Measurements from ENCODE around the gene EEF2K.
"Not testable (repeated sequence)": the region's sequence is repeated elsewhere in the genome, so short reads cannot be mapped to it uniquely, and the experiment has no call there.

The EEF2K gene

GRCh38 chr16:22213236-22213635 lies 7.2 kb downstream of the EEF2K start:
- DNase-seq (ENCODE audit: low read depth): no peak

- DNase-seq (ENCODE audit: low read depth): no peak
Observed at GRCh38 chr16:22213801-22214200, 7.7 kb downstream of the EEF2K start.

DNA sequence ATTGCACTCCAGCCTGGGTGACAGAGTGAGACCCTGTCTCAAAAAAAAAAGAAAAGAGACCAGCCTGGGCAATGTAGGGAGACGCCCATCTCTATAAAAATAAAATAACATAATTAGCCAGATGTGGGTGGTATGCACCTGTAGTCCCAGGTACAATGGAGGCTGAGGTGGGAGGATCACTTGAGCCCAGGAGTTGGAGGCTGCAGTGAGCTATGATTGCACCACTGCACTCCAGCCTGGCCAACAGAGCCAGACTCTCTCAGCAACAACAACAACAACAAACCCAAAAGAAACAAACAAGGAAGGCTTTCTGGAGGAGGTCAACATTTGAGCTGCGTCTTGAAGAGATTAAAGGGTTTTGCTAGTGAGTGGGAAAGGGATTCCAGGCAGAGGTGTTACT lies 8.3 kb downstream of the EEF2K start:
- no peak for DNase-seq (ENCODE audit: low read depth)

- DNase-seq (ENCODE audit: low read depth): no peak
Observed at GRCh38 chr16:22214889-22215288, 8.8 kb downstream of the EEF2K start.

GRCh38 chr16:22216191-22216831 lies 10.2 kb downstream of the EEF2K start:
- no peak for DNase-seq (ENCODE audit: low read depth)

- DNase-seq (ENCODE audit: low read depth): not testable (repeated sequence)
Observed at GRCh38 chr16:22216832-22217225, 10.8 kb downstream of the EEF2K start.

DNA sequence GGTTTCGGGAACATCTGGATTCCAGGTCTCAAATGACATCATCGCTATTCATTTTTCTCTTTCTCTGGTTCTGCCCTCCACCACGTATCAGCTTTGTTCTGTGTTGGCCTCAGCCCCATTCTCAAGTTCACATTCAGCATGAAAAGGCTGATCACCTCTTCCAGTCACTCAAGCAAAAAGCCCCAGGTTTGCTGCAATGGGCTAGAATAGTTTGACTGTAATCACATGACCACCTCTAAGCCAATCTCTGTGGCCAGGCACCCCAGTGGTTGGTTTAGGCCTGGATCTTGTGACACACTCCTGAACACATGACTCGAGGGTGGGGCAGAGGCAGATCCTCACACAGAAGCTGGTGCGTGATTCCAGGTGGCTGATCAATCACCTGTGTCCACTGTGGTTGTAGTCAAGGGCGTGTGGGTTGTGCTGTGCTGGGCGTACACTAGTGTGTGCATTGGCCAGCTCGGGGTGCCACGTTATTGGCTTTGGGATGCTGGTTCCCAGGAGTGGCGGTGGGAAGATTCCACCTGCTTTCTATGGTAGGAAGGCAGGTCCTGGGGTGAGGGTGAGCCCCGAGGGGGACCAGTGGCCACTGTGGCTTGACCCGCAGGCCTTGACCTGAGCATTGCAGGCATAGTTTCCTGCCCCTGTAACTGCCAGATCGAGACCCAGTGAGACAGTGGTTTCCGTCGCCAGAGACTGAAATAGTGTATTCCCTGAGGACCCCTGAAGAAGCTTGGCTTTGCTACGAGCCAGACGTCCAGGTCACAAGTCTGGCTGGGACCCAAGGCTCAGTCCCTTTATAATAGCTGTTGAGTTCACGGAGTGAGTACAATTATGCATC lies 12.0 kb downstream of the EEF2K start:
- no peak for DNase-seq (ENCODE audit: low read depth)

DNA sequence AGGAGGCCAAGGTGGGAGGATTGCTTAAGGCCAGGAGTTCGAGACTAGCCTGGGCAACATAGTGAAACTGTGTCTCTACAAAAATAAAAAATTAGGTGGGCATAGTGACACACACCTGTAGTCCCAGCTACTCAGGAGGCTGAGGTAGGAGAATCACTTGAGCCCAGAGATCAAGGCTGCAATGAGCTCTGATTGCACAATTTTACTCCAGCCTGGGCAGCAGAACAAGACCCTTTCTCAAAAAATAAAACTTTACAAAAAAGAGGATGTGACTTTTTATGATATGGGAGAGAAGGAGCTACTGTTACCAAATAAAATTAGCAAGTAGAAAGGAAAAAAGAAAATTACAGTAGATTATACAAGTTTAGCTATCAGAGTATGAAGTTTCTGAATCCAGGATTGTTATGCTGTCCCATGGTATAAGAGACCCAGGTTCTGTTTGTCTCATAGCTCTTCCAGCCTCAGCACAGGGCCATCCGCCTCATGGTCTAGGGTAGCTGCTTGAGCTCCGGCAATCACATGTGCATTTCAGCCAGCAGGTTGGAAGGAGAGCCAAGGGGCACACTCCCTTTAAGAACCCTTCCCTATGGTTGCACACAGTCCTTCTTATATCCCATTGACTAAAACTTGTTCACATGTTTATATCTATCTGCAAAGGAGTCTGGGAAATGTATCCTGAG lies 13.5 kb downstream of the EEF2K start:
- no peak for DNase-seq (ENCODE audit: low read depth)

GRCh38 chr16:22220069-22220440 lies 14.0 kb downstream of the EEF2K start:
- DNase-seq (ENCODE audit: low read depth): no peak

- no peak for DNase-seq (ENCODE audit: low read depth)
Observed at GRCh38 chr16:22220714-22221113, 14.6 kb downstream of the EEF2K start.

DNA sequence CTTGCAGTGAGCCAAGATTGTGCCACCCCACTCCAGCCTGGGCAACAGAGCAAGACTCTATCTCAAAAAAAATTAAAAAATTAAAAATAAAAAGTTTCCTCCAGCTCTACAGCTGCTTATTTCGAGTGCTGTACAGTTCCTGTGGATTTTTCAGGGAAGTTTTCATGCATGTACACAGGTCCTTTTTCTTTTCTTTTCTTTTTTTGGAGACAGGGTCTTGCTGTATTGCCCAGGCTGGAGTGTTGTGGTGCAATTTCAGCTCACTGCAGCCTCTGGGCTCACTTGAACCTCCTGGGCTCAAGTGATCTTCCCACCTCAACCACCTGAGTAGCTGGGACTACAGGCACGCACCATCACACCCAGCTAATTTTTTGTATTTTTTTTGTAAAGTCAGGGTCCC lies 15.9 kb downstream of the EEF2K start:
- DNase-seq (ENCODE audit: low read depth): no peak

GRCh38 chr16:22222998-22223397 lies 16.9 kb downstream of the EEF2K start:
- no peak for DNase-seq (ENCODE audit: low read depth)

GRCh38 chr16:22225060-22225459 lies 19.0 kb downstream of the EEF2K start:
- DNase-seq (ENCODE audit: low read depth): no peak

DNA sequence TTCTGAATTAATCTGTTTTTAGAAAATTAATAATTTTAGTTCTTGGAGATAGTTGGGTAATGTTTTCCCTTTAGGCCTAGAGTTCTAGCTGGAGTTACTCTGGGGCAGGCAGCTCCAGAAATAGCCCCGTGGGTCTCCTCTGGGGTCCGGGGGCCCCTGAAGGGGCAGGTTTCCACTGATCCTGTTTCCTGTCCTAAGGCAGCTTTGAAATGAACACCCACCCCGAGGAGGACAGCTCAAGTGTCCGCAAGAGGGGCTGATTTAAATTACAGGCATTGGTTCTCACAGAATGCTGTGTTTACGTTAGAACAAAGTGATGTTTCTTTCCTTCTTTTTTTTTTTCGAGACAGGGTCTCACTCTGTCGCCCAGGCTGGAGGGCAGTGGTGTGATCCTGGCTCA lies 23.8 kb downstream of the EEF2K start:
- no peak for DNase-seq (ENCODE audit: low read depth)

DNA sequence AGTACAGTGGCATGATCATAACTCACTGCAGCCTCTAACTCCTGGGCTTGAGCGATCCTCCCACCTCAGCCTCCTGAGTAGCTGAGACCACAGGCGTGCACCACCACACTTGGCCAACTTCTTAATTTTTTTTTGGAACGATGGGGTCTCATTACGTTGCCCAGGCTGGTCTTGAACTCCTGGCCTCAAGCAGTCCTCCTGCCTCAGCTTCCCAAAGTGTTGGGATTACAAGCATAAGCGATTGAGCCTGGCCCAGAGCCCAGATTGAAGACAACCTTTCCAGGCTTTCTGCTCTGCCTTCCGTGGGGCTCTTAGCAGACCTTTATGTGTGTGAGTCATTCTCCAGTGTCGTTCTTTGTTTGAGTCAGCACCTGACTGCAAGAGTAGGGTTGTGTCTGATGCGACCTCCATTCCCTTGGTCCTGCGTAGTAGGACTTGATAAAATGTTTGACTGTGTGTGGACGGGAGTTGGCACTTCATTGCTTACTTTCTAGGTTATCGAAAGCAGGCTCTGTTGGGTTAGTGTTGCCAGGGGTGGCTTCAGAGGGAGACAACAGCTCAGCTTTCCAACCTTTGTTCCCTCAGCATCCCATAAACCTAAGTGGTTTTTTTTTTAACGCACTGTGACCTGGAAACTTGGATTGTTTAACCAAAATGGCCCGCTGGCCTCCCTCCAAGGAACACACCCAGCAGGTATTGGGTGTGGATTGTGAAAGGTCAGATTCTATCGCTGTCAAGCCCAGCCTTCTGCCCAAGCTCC lies 26.4 kb downstream of the EEF2K start:
- no peak for DNase-seq (ENCODE audit: low read depth)

DNA sequence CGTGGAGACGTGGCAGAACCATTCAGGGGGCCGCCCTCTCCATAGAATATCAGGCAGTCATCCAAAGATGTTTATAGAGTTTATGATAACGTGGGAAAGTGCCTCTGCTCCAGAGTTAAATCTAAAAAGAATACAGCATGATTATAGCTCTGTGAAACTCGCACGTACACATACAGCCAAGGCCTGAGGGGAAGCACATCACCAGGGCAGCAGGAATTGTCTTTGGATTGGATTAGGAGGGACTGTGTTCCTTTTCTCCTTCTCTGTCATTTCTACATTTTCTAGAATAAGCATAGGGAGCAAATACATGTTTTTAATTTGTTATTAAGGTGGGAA lies 26.9 kb downstream of the EEF2K start:
- DNase-seq (ENCODE audit: low read depth): no peak

GRCh38 chr16:22235839-22236745 lies 30.0 kb downstream of the EEF2K start:
- DNase-seq (ENCODE audit: low read depth): no peak

DNA sequence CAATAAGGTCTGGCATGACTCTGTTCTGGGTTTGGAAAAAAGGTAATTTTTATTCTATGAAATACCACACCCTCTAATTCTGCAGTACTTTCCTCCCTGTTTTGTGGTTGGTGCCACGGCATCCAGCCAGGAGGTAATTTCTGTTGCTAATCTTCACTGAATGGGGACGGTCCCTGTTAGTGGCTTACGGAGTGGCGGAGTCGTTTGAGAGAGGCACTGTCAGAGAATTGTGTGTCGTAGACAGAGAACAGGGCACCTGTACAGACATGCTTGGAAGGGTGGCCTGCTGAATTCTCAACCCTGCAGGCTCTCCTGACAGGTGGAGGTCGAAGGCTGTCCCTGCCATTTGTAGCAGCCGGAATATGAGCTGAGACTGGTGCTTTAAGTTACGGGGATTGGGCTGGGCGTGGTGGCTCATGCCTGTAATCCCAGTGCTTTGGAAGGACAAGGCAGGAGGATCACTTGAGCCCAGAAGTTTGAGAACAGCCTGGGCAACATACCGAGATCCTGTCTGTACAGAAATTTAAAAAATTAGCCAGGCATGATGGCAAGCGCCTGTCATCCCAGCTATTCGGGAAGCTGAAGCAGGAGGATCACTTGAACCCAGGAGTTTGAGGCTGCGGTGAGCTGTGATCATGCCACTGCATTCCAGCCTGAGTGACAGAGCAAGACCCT lies 33.2 kb downstream of the EEF2K start:
- no peak for DNase-seq (ENCODE audit: low read depth)

GRCh38 chr16:22240023-22240710 lies 34.1 kb downstream of the EEF2K start:
- no peak for DNase-seq (ENCODE audit: low read depth)

DNA sequence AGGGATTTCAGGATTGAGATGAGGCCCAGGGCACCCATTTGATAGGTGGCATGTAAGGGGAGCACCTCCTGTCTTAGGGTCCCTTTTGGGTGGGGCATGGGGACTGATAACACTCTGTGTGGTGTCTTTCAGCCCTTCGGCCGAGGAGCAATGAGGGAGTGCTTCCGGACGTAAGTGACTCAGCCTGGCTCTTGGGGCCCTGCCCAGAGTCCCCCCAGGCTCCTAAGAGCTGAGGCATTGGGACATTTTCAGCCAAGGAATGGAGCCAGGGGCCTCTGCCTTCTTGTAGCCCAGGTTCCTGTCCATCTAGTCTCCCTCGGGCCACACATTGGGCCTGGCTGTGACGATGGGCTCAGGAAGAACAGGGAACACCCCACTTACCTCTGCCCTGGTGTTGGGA lies 44.4 kb downstream of the EEF2K start:
- DNase-seq (ENCODE audit: low read depth): no peak

Data from activated T-cell treated with anti-CD3 and anti-CD28 coated beads for 24 hours (primary cell).